Chondrocyte (in vitro differentiated cells): ENCODE measurements around the gene DSCAML1. TPM values are rescaled to one million over a fixed set of nuclear protein-coding genes. Genes with fewer than 3 reads are reported as not detected.

Source experiments
- DNase-seq: peaks from one replicate; pipeline ENCODE4 v3.0.0; 2021; ENCODE audit warnings: mixed read lengths, low spot score
- H3K27ac Mint-ChIP-seq: one replicate; pipeline ENCODE4 v1.8.0; 2021; ENCODE audit warnings: mild to moderate bottlenecking, moderate library complexity, mixed read lengths; ENCODE audit not compliant: unreplicated experiment
- H3K27me3 Mint-ChIP-seq: 2 replicates; pipeline ENCODE4 v1.8.0; 2021; ENCODE audit warnings: low read depth, mixed read lengths
- H3K36me3 Mint-ChIP-seq: 2 replicates; pipeline ENCODE4 v1.8.0; 2021; ENCODE audit warnings: low read depth, mixed read lengths
- H3K4me1 Mint-ChIP-seq: 2 replicates; pipeline ENCODE4 v1.8.0; 2021; ENCODE audit warnings: low read depth, mild to moderate bottlenecking, mixed read lengths
- H3K4me3 Mint-ChIP-seq: one replicate; pipeline ENCODE4 v1.8.0; 2021; ENCODE audit warnings: mild to moderate bottlenecking, moderate library complexity, mixed read lengths; ENCODE audit not compliant: unreplicated experiment
- H3K9me3 Mint-ChIP-seq: 2 replicates; pipeline ENCODE4 v1.8.0; 2021; ENCODE audit warnings: low read depth, mixed read lengths
- total RNA-seq: library from RNA; stranded (reverse); gene quantifications from 3 replicates; pipeline ENCODE4 v1.2.1, GENCODE V29; 2021
- TF ChIP-seq, protein P1 (sequence below): fragments of 200-600 bp; sonication (generic); IDR thresholded peaks from 2 replicates; pipeline ENCODE4 v1.5.0; 2021; ENCODE audit warnings: antibody characterized with exemption, mild to moderate bottlenecking, moderate library complexity

Gene DSCAML1
- total RNA-seq, 1 donor from 2014 or later: not detected

DNA sequence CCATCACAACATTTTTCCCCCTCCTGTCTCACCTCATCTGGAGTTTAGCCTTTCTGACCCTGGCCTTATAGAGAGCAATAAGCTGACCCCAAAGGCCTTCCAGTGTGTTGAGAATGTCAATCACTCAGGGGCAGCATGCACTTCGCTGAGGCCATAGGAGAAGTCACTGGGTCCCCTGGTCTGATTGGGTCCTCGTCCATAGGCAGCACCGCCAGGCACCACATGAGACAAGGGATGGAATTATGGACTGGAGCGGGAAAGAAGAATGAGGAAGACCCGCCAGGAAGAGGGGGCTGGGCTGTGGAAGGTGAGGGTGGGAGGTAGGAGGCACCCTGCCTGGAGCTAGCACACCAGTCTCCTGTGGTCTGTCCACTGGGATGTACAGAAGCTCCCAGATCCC is 72.9 kb downstream of the DSCAML1 start:
- Mint-ChIP-seq H3K4me3 (no peak overlapping the region), H3K4me1 (no peaks in the 10 kb centered on the region), H3K36me3 (no peaks in the 10 kb centered on the region), H3K27me3 (peaks cover 26% of the 10 kb centered on the region), H3K27ac (no peak overlapping the region), H3K9me3 (peaks cover 7% of the 10 kb centered on the region)
- TF ChIP-seq, protein P1, sequence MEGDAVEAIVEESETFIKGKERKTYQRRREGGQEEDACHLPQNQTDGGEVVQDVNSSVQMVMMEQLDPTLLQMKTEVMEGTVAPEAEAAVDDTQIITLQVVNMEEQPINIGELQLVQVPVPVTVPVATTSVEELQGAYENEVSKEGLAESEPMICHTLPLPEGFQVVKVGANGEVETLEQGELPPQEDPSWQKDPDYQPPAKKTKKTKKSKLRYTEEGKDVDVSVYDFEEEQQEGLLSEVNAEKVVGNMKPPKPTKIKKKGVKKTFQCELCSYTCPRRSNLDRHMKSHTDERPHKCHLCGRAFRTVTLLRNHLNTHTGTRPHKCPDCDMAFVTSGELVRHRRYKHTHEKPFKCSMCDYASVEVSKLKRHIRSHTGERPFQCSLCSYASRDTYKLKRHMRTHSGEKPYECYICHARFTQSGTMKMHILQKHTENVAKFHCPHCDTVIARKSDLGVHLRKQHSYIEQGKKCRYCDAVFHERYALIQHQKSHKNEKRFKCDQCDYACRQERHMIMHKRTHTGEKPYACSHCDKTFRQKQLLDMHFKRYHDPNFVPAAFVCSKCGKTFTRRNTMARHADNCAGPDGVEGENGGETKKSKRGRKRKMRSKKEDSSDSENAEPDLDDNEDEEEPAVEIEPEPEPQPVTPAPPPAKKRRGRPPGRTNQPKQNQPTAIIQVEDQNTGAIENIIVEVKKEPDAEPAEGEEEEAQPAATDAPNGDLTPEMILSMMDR: no peak
- no peak for DNase-seq

DNA sequence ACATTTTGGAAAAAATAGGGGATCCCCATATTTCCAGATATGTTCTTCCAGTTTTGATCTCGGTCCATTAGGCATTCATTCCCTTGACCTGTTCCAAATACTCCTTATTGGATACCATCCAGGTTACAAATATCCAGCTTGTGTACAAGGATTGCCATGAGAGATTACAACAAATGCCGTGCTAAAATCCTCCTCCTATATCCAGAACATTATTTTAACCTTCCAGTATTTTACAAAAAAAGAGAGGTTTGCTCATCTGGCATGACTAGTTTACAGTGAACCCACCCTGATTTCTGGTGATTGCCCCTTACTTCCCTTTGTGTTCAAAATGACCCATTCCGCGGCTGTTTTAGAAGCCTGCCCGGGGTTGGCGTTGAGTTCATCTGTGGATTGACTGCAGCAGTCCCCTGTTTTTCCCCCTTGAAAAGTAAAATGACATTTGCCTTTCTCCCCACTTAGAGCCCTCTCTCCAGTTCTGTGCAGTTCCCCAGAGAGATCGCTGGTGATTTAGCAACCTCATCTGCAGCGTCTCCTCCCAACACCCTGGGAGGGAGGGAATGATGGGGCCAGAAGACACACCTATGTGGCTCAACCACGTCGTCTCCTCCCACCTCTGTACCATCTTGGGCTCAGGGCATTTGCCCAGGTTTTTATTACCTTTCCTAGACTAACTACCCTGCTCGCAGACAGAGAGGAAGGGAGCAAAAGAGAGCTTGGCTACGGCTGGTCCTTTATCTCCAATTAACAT is 73.6 kb downstream of the DSCAML1 start:
- no peak for DNase-seq
- no peaks in the 10 kb centered on the region for H3K36me3 Mint-ChIP-seq
- H3K27me3 Mint-ChIP-seq: peaks cover 26% of the 10 kb centered on the region
- H3K4me3 Mint-ChIP-seq: no peak overlapping the region
- H3K27ac Mint-ChIP-seq: no peak overlapping the region
- no peaks in the 10 kb centered on the region for H3K4me1 Mint-ChIP-seq
- TF ChIP-seq, protein P1: no peak
- peaks cover 7% of the 10 kb centered on the region for H3K9me3 Mint-ChIP-seq

DNA sequence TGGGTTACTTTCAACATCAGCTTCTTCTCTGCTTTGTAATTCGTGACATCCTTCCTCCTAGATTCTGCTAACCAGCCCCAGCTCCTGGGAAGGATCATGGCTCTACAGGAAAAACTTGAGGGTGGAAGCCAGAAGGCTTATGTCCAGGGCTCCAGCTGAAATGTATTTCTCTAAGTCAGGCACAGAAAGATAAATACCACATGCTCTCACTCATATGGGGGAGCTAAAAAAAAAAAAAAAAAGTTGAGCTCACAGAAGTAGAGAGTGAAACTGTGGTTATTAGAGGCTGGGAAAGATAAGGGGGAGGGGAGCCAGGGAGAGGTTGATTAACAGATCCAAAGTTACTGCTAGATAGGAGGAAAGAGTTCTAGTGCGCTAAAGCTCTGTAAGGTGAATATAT is 74.9 kb downstream of the DSCAML1 start:
- Mint-ChIP-seq H3K27ac (no peak overlapping the region), H3K27me3 (peaks cover 26% of the 10 kb centered on the region)
- DNase-seq: no peak

DNA sequence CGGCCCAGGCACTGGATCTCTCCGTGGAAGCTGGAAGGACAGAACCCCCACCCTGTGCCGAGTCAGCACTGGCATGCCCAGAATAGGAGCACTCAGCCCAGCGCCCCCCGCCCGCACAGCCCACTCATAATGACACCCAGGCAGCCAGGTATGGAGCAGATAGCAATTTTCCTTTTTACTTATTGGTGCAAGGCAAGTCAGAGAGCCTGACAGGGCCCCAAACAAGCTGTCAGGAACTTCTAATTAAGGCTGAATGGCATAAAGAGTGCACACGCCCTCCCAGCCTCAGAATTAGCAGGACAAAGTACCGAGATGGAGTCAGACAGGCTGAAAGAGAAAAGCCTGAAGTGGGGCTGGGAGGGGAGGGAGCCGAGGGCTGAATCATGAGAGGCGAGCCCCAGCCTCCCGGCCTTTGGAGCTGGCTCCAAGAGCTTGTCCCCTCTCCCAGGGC is 76.9 kb downstream of the DSCAML1 start:
- H3K27ac Mint-ChIP-seq: no peak overlapping the region
- H3K4me3 Mint-ChIP-seq: no peak overlapping the region
- peaks cover 28% of the 10 kb centered on the region for H3K27me3 Mint-ChIP-seq
- H3K4me1 Mint-ChIP-seq: peaks cover 8% of the 10 kb centered on the region
- TF ChIP-seq, protein P1: no peak
- no peak for DNase-seq
- no peaks in the 10 kb centered on the region for H3K36me3 Mint-ChIP-seq
- H3K9me3 Mint-ChIP-seq: no peaks in the 10 kb centered on the region

More for the DNA sequence above, 74.9 kb downstream of the DSCAML1 start:
- Mint-ChIP-seq H3K4me3 (no peak overlapping the region), H3K9me3 (no peaks in the 10 kb centered on the region), H3K4me1 (peaks cover 8% of the 10 kb centered on the region), H3K36me3 (no peaks in the 10 kb centered on the region)
- TF ChIP-seq, protein P1: no peak

DNA sequence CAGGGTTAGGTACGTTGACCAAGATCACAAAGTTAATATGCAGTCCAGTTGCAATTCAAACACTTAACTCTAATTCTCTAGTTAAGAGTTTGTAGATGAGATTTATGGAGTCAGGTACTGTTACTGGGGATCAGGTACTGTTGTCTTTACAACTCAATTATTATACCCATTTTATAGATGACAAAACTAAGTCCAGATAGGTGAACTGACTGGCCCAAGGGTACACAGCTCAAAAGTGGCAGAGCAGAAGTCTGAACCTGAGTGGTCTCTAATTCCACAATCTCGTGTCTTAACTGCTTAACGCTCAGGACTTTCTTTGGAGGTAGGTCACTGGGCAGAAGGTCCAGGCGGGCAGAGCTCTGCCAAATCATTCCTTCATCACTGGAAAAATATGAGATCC is 77.5 kb downstream of the DSCAML1 start:
- Mint-ChIP-seq H3K4me1 (peaks cover 8% of the 10 kb centered on the region), H3K36me3 (no peaks in the 10 kb centered on the region), H3K4me3 (no peak overlapping the region), H3K27ac (no peak overlapping the region), H3K27me3 (peaks cover 29% of the 10 kb centered on the region), H3K9me3 (no peaks in the 10 kb centered on the region)
- TF ChIP-seq, protein P1: no peak
- DNase-seq: no peak
